ENCODE measurements around the gene PPP4R1.

DNA sequence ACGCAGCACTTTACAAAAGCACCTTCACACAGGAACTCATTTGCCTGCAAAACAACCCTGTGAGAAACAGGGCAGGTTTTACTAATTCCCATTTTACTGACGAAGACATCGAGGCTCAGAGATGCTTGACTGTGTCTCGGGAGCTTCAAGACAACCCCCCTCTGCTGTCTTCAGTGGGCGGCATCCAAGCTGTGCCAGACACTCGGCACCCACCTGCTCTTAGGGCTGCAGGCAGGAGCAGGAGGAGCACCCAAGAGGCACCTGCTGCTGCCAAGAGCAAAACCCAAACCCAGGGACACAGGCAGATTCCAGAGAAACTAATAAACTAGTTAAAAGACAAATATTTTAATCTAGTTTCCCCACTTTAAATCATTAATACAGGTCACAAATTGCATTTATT is 67.9 kb downstream of the PPP4R1 start:
- TF ChIP-seq, protein P1, sequence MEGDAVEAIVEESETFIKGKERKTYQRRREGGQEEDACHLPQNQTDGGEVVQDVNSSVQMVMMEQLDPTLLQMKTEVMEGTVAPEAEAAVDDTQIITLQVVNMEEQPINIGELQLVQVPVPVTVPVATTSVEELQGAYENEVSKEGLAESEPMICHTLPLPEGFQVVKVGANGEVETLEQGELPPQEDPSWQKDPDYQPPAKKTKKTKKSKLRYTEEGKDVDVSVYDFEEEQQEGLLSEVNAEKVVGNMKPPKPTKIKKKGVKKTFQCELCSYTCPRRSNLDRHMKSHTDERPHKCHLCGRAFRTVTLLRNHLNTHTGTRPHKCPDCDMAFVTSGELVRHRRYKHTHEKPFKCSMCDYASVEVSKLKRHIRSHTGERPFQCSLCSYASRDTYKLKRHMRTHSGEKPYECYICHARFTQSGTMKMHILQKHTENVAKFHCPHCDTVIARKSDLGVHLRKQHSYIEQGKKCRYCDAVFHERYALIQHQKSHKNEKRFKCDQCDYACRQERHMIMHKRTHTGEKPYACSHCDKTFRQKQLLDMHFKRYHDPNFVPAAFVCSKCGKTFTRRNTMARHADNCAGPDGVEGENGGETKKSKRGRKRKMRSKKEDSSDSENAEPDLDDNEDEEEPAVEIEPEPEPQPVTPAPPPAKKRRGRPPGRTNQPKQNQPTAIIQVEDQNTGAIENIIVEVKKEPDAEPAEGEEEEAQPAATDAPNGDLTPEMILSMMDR (IDR thresholded peaks at IDR 0.05 in 2 of 3, conservative IDR thresholded peaks at IDR 0.05 in 1 of 3; ENCODE audit: borderline replicate concordance in 1 of 3, insufficient read depth in 1 of 3, low read depth in 2 of 3, low read length in 2 of 3): no peak
- TF ChIP-seq EZH2phosphoT487 (IDR thresholded peaks at IDR 0.05; ENCODE audit: borderline replicate concordance): no peak

All from HCT116 (cell line).